Fibroblast of mammary gland (primary cell): ENCODE results near the gene FRMPD1.

Experiments used
- DNase-seq: peaks from one replicate; pipeline ENCODE4 v3.0.0-alpha.2; 2010; ENCODE audit warnings: low read depth
- H3K4me3 ChIP-seq: 2 replicates; pipeline ENCODE4 v1.5.1; 2011; ENCODE audit warnings: low read depth, mild to moderate bottlenecking, low read length, moderate library complexity; ENCODE audit not compliant: control insufficient read depth
- TF ChIP-seq, protein P1 (sequence below): conservative IDR thresholded peaks from 2 replicates; pipeline ENCODE4 v1.5.1; 2011; ENCODE audit warnings: low read depth, low read length, inconsistent platforms; ENCODE audit not compliant: control insufficient read depth, insufficient read depth

The FRMPD1 gene

DNA sequence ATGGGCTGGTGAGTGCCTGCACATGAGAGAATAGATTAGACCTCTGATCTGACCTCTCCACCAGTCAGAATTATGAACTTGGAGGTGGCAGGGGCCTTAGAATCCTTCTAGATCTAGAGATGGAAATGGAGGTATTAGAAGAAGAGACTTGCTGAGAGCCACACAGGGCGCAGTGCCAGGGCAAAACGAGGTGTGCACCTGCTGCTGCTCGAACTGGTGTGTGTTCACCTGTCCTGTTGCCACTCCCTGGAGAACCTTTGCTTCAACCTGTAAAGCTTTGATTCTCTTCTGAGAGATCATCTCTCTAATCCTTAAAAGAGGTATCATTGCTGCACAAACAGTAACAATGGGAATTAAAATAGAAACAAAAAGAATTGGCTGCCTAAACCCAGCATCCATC is 24.9 kb downstream of the FRMPD1 start:
- TF ChIP-seq, protein P1, sequence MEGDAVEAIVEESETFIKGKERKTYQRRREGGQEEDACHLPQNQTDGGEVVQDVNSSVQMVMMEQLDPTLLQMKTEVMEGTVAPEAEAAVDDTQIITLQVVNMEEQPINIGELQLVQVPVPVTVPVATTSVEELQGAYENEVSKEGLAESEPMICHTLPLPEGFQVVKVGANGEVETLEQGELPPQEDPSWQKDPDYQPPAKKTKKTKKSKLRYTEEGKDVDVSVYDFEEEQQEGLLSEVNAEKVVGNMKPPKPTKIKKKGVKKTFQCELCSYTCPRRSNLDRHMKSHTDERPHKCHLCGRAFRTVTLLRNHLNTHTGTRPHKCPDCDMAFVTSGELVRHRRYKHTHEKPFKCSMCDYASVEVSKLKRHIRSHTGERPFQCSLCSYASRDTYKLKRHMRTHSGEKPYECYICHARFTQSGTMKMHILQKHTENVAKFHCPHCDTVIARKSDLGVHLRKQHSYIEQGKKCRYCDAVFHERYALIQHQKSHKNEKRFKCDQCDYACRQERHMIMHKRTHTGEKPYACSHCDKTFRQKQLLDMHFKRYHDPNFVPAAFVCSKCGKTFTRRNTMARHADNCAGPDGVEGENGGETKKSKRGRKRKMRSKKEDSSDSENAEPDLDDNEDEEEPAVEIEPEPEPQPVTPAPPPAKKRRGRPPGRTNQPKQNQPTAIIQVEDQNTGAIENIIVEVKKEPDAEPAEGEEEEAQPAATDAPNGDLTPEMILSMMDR, result no peak
- no peak for DNase-seq
- no peak overlapping the region for H3K4me3 ChIP-seq

DNA sequence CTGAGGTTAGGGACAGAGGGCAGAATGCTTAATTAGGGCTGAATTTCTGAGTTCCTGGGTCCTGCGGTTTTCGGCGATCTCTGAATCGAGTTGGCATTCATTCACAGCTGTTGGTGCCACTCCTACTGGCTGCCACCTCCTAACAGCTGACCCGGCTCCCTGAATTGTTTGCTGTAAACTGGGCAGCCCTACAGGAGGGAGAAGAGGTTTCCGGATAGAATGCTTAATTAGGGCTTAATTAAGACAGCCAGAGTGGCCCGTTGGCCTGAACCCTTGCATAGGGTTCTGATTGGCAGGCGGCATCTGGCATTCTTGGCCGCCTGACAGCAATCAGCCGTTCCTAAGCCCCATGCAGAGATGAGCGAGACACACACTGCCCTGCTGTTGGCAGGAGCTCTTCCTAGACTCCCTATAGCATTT is 25.7 kb downstream of the FRMPD1 start:
- TF ChIP-seq, protein P1, result no peak
- no peak overlapping the region for H3K4me3 ChIP-seq
- no peak for DNase-seq

DNA sequence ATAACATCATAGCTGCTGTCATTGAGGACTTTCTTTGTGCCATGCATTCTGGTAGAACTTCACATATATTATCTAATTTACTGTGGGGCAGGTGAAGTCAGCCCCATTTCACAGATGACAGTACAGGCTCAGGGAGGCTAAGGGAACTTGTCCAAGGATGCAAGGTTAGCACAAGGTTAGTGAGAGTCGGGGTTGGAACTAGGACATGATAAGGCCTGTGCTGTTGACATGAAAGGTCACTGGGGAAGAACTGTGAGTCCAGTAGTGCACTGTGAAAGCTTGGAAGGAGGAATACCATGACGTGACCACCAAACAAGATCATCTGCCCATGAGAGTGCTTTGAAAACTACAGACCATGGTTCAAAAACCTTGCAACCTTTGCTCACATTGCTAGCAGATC is 26.7 kb downstream of the FRMPD1 start:
- H3K4me3 ChIP-seq, result no peak overlapping the region
- TF ChIP-seq, protein P1, result no peak
- DNase-seq, result no peak

DNA sequence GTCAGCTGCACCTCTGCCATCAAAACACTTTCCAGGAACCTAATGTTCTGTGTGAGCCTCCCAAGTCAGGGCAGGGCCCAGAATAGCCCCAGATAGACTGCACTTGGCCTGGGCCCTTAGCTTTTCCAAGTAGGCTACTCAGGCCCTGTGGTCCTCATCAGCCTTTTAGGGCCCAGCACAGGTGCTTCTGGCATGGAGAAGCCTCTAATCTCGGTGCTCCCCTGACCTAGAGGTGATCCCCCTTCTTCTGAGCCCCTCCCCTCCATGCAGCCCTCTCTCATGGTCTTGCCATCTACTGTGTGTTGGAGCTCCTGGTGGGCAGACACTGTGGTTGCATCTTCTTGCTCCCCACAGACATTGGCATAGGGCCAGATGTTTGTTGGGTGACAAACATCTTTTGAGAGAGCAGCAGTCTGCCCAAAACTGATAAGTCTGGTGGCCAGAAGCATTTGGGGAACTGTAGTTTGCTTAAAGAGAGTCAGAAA is 28.1 kb downstream of the FRMPD1 start:
- peak; percentile 12 for DNase-seq
- TF ChIP-seq, protein P1, result no peak
- H3K4me3 ChIP-seq, result no peak overlapping the region

DNA sequence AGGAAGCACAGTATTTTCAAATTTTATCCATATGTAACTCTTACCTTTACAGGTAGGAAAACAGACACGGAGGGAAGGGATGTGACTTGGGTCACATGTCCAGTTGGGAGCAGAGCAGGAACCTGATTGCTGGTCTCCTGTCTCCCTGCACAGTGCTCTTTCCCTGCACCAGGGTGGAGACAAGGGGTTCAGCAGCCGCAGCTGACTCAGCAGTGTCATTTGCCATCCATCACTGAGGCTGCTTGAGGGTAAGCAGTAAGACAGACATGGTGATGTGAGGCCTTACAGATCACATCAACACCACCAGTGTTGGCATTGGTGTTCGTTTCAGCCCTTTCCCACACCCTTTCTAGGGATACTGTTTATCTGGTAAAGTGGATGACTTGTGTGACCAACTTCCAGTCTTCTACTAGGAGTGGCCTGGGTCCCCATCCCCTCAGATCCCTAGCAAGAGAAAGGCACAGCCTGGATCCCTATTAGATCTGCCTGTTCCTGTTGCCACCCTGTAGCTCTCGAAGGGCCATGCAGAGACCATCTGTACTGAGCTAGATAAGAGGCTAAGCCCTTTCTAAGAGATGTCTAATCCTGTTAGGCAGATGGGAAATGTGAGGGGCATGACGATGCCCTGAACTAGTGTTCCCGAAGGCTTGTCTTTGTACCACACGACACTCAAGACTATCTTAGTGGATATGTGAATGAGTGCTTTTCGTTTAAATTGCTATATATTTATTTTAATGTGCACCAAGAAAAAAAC is 29.1 kb downstream of the FRMPD1 start:
- no peak overlapping the region for H3K4me3 ChIP-seq
- DNase-seq, result no peak
- TF ChIP-seq, protein P1, result no peak

DNA sequence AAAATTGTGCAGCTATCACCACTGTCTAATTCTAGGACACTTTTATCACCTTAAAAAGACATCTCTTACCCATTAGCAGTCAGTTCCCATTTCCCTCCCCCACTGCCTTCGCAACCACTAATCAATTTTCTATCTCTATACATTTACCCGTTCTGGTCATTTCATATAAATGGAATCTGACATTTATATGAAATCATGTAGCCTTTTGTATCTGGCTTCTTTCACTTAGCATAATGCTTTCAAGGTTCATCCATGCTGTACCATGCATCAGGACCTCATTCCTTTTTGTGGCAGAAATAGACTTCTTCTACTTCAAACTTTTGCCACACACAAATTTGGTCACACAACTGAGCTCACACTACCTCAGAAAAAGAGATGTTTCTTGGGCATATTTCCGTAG is 32.2 kb downstream of the FRMPD1 start:
- DNase-seq, result no peak
- TF ChIP-seq, protein P1, result no peak

More for the DNA sequence above, 32.2 kb downstream of the FRMPD1 start:
- H3K4me3 ChIP-seq, result no peak overlapping the region
